ENCODE data around the gene IRF7.

IRF7 gene

DNA sequence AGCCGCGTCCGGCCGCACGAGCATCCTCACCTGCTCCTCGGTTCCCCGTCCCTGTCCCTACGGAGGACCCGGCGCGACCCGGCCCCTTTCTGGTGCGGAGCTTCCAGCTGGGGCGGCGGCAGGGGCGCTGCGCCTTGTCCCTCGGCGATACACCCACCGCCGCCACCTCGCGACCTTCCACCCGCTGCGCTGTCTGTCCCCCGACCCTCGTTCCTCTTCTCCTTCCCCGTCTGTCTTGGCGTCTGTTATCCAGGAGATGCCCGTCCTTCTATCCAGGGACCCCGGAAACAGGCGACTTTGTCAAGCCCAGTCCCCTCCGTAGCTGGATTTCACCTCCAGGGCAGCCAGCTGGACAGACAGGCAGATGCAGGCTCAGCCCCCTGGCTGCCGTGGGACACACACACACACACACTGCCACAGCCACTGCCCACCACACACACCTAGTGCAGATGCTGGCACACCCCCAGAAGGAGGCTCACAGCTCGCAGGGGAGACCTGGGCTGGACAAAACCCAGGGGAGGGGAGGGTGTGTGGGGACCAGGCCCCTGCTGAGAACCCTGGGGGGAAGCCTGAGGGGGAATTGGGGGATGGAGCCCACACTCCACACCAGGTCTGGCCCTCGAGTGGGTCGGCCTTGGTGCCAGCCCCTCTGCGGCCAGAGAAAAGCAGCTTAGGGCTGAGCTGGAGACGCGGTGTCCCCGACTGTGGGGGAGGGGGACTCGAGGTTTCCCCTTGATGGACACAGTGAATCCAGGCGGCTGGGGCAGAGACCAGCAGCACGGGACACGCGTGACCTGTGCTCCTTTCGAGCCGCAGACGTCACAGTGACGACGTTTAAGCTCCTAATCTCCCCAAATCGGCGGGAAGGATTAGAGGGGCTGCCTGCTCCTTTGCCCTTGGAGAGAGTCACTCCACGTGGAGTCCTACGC lies 22.1 kb upstream of the IRF7 start:
- ATAC-seq (replicated peaks; ENCODE audit: extremely low read depth, poor library complexity, severe bottlenecking) (no peak), DNase-seq (ENCODE audit: low spot score in 2 of 2) (no peak)
- Mint-ChIP-seq H3K4me3 (peak overlapping the region; percentile 58), H3K27ac (ENCODE audit: low read depth) (peak overlapping the region; percentile 52), H3K27me3 (peaks cover 18% of the 10 kb centered on the region), H3K4me1 (peaks cover 11% of the 10 kb centered on the region), H3K36me3 (ENCODE audit: insufficient read depth) (peaks cover 11% of the 10 kb centered on the region), H3K9me3 (no peaks in the 10 kb centered on the region)

DNA sequence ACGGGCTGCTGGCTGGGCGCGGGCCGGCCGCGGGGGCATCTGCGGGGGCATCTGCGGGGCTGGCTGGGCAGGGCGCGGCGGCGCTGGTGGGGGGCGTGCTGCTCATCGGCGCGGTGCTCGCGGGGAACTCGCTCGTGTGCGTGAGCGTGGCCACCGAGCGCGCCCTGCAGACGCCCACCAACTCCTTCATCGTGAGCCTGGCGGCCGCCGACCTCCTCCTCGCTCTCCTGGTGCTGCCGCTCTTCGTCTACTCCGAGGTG lies 21.5 kb upstream of the IRF7 start:
- DNase-seq (ENCODE audit: low spot score in 2 of 2) (no peak), ATAC-seq (replicated peaks; ENCODE audit: extremely low read depth, poor library complexity, severe bottlenecking) (no peak)
- Mint-ChIP-seq H3K9me3 (no peaks in the 10 kb centered on the region), H3K27me3 (peaks cover 18% of the 10 kb centered on the region), H3K4me3 (peak overlapping the region; percentile 58), H3K36me3 (ENCODE audit: insufficient read depth) (peaks cover 6% of the 10 kb centered on the region), H3K4me1 (peaks cover 11% of the 10 kb centered on the region), H3K27ac (ENCODE audit: low read depth) (peak overlapping the region; percentile 52)

DNA sequence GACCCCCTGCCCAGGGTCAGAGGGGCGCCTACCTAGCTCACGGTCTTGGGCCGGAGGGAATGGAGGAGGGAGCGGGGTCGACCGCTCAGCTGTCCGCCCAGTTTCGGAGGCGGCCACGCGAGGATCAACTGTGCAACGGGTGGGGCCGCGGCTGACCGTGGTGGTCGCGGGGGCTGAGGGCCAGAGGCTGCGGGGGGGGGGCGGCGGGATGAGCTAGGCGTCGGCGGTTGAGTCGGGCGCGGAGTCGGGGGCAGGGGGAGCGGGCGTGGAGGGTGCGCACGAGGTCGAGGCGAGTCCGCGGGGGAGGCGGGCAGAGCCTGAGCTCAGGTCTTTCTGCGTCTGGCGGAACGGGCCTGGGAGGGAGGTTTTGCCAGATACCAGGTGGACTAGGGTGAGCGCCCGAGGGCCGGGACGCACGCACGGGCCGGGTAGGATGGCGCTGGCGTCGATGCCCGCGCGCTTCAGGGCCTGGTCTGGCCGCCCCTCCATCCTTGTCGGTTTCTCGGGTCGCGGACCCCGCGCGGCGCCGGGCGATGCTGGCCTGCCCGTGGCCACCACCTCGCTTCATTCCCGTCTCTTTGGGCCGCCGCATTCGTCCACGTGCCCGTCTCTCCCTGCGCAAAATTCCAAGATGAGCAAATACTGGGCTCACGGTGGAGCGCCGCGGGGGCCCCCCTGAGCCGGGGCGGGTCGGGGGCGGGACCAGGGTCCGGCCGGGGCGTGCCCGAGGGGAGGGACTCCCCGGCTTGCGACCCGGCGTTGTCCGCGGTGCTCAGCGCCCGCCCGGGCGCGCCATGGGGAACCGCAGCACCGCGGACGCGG lies 21.0 kb upstream of the IRF7 start, which contains the start of gene DRD4:
TSS of gene DRD4 (plus strand) at position 759 of the 822 bp plus-strand sequence. CDS start at position 795, 36 bp downstream.
- peaks cover 5% of the 10 kb centered on the region for H3K36me3 Mint-ChIP-seq (ENCODE audit: insufficient read depth)
- H3K27ac Mint-ChIP-seq (ENCODE audit: low read depth), result peak within 1 kb of the TSS; percentile 52
- DNase-seq (ENCODE audit: low spot score in 2 of 2) (no peak), ATAC-seq (replicated peaks; ENCODE audit: extremely low read depth, poor library complexity, severe bottlenecking) (no peak)
- peaks cover 11% of the 10 kb centered on the region for H3K4me1 Mint-ChIP-seq
- H3K27me3 Mint-ChIP-seq, result peaks cover 18% of the 10 kb centered on the region
- H3K4me3 Mint-ChIP-seq, result peak within 1 kb of the TSS; percentile 58
- no peaks in the 10 kb centered on the region for H3K9me3 Mint-ChIP-seq

DNA sequence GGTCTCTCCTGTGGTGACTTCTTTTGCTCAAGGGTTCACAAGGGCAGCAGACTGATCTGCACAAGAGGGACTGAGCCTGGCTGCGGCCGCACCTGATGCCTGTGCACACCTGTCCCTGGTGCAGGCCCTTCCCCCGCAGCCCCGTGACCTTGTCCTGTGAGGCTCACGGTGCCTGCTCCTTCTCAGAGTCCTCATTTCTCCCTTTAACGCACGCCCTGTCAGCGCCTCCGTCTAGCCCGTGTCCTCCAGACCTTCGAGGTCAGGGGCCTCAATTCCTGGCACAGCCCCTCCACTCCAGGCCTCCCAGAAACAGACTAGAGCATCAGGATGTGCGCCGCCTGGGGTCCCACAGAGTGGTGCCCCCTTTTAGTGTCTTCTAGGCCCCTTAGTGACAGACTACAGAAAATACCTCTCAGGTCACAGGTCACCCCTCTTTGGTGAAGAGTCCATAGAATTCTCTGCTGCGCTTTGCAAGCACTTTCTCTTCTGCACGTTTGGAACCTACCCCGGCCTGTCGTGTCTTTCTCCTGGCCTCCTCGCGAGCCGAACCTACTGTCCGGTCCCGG lies 20.3 kb upstream of the IRF7 start:
- H3K4me3 Mint-ChIP-seq, result no peak overlapping the region
- ATAC-seq (replicated peaks; ENCODE audit: extremely low read depth, poor library complexity, severe bottlenecking) (no peak), DNase-seq (ENCODE audit: low spot score in 2 of 2) (no peak)
- peaks cover 4% of the 10 kb centered on the region for H3K36me3 Mint-ChIP-seq (ENCODE audit: insufficient read depth)
- peaks cover 11% of the 10 kb centered on the region for H3K4me1 Mint-ChIP-seq
- no peaks in the 10 kb centered on the region for H3K9me3 Mint-ChIP-seq
- no peak overlapping the region for H3K27ac Mint-ChIP-seq (ENCODE audit: low read depth)
- H3K27me3 Mint-ChIP-seq, result peaks cover 18% of the 10 kb centered on the region

DNA sequence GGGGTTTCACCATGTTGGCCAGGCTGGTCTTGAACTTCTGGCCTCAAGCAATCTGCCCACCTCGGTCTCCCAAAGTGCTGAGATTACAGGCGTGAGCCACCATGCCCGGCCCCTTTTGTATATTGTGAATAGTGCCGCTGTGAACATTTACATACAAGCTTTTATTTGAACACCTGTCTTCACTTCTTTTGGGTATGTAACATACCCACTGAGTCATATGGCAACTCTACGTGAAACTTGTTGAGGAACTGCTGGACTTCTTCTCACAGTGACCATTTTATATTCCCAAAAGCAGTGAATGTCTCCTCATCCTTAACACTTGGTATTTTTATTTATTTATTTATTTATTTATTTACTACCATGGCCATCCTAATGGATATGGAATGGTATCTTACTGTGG lies 15.1 kb upstream of the IRF7 start:
- ATAC-seq (replicated peaks; ENCODE audit: extremely low read depth, poor library complexity, severe bottlenecking) (no peak), DNase-seq (ENCODE audit: low spot score in 2 of 2) (no peak)
- Mint-ChIP-seq H3K27me3 (peaks cover 23% of the 10 kb centered on the region), H3K9me3 (no peaks in the 10 kb centered on the region), H3K36me3 (ENCODE audit: insufficient read depth) (peaks cover 12% of the 10 kb centered on the region), H3K4me3 (no peak overlapping the region), H3K27ac (ENCODE audit: low read depth) (no peak overlapping the region), H3K4me1 (peaks cover 22% of the 10 kb centered on the region)

DNA sequence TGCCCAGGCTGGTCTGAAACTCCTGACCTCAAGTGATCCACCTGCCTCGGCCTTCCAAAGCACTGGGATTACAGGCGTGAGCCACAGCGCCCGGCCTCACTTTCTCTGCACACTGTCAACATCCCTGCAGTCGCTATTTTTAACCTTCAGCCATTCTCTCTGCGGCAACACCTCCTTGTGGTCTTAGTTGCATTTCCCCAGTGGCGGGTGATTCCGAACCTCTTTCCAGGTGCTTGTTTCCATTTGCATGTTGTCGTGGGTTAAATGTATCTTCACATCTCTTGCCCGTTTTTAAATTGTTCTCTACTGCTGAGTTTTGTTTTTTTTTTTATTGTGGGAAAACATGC lies 13.5 kb upstream of the IRF7 start:
- Mint-ChIP-seq H3K9me3 (no peaks in the 10 kb centered on the region), H3K27me3 (peaks cover 23% of the 10 kb centered on the region), H3K27ac (ENCODE audit: low read depth) (peak overlapping the region; percentile 91), H3K36me3 (ENCODE audit: insufficient read depth) (peaks cover 12% of the 10 kb centered on the region), H3K4me3 (peak overlapping the region; percentile 66), H3K4me1 (peaks cover 22% of the 10 kb centered on the region)
- ATAC-seq (replicated peaks; ENCODE audit: extremely low read depth, poor library complexity, severe bottlenecking) (no peak), DNase-seq (ENCODE audit: low spot score in 2 of 2) (no peak)

DNA sequence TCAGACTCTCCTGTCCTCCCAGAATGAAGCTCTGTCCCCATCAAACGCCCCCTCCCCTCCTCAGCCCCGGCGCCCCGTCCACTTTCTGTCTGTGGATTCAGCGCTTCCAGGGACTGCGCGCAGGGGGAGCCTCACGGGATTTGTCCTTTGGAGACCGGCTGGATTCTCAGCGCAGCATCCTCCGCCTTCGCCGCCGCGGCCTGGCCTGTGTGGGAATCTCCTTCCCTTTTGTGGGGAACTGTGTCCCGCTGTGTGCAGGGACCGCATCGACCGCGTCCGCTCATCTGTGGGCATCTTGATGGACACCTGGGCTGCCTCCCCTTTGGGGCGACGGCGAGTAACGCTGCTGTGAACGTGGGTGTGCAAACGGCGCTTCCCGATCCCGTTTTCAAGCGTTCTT lies 12.3 kb upstream of the IRF7 start:
- no peak for ATAC-seq (replicated peaks; ENCODE audit: extremely low read depth, poor library complexity, severe bottlenecking)
- peak overlapping the region; percentile 66 for H3K4me3 Mint-ChIP-seq
- no peaks in the 10 kb centered on the region for H3K9me3 Mint-ChIP-seq
- H3K27ac Mint-ChIP-seq (ENCODE audit: low read depth), result peak overlapping the region; percentile 91
- peaks cover 22% of the 10 kb centered on the region for H3K4me1 Mint-ChIP-seq
- DNase-seq (ENCODE audit: low spot score in 2 of 2), result no peak
- peaks cover 16% of the 10 kb centered on the region for H3K36me3 Mint-ChIP-seq (ENCODE audit: insufficient read depth)
- peaks cover 30% of the 10 kb centered on the region for H3K27me3 Mint-ChIP-seq

DNA sequence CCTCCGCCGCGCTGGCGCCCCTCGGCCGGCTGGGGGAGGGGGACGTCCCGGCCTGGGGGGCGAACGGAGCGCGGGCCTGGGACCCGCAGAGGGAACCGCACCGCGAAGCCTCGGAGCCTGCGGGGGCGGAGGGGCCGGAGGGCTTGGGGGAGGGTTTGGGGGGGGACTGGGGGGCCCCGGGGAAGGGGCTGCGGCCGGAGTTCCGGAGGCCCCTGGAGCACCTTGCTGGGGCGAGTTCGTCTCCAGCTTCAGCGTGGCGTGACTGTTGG lies 11.5 kb upstream of the IRF7 start:
- no peaks in the 10 kb centered on the region for H3K9me3 Mint-ChIP-seq
- H3K4me3 Mint-ChIP-seq, result no peak overlapping the region
- H3K27me3 Mint-ChIP-seq, result peaks cover 32% of the 10 kb centered on the region
- no peak overlapping the region for H3K27ac Mint-ChIP-seq (ENCODE audit: low read depth)
- ATAC-seq (replicated peaks; ENCODE audit: extremely low read depth, poor library complexity, severe bottlenecking) (no peak), DNase-seq (ENCODE audit: low spot score in 2 of 2) (no peak)
- peaks cover 22% of the 10 kb centered on the region for H3K4me1 Mint-ChIP-seq
- H3K36me3 Mint-ChIP-seq (ENCODE audit: insufficient read depth), result peaks cover 15% of the 10 kb centered on the region

DNA sequence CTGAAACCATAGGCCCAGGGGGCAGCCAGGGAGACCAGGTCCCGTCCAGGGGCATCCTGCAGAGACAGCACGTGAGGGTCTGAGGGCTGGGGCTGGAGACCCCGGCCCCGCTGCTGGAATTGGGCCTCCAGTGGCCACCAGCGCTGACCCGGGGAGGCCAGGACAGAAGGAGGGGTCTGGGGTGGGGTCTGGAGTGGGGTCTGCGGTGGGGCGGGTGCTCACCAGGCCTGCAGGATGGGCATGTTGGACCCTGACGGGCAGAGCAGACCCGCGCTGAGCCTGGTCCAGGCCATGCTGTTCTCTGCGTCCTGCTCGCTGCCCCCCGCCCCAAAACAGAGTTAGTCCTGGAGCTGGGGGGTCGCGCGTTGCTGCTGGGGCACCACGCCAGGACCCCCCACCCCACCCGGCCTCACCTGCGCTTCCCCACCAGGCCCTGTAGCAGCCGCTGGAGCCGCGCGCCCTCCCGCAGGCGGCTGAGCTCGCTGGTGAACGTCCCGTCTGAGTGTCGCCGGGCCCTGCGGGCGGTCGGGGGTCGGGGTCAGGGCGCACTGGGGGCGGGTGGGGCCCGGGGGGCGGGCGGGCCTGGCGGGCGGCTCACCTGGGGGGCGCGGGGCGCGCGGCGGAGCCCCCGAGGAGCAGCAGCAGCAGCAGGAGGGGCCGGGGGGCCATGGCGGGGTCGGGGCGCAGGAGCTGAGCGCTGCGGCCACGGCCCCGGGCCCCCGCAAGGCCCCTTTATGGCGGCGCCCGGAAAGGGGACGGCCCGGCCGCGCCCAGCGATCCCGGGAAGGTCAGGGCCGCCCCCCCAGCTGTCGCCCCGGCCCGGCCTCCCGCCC lies 10.9 kb upstream of the IRF7 start, which contains the start of gene SCT:
TSS of gene SCT (minus strand) at position 707 of the 833 bp plus-strand sequence. CDS start at position 669, 38 bp downstream.
- H3K27ac Mint-ChIP-seq (ENCODE audit: low read depth), result peak within 1 kb of the TSS; percentile 91

DNA sequence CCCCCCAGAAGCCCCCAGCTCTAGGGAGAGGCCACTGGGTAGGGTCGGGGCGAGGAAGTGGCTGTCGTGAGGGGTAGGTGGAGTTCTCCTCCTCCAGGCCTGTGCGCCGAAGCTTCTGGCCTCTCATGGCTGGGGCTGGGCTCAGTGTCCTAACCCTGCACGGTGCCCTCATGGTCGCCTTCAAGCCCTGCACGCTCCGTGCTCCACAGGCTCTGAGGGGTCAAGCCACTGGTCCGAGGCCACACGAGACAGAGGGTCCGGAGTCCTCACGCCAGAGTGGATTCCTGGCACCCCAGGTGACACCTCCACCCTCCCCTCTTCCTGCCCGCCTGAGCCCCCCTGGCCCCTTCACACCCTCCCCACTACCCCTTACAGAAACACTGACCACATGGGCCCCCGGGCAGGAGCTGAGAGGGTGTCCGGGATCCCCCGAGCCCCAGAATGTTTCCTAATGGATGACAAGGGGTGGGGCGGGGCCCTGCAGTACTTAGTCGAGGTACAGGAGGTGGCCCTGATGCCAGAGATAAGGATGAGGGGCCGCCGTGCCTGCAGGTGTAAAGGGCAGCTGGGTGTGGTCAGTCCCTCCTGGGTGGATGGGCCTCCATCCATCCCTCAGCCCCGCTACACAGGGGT lies 10.0 kb upstream of the IRF7 start:
- DNase-seq (ENCODE audit: low spot score in 2 of 2) (no peak), ATAC-seq (replicated peaks; ENCODE audit: extremely low read depth, poor library complexity, severe bottlenecking) (no peak)
- H3K4me3 Mint-ChIP-seq, result no peak overlapping the region
- peaks cover 22% of the 10 kb centered on the region for H3K4me1 Mint-ChIP-seq
- no peak overlapping the region for H3K27ac Mint-ChIP-seq (ENCODE audit: low read depth)
- H3K9me3 Mint-ChIP-seq, result no peaks in the 10 kb centered on the region
- H3K27me3 Mint-ChIP-seq, result peaks cover 32% of the 10 kb centered on the region
- H3K36me3 Mint-ChIP-seq (ENCODE audit: insufficient read depth), result peaks cover 18% of the 10 kb centered on the region

More for the DNA sequence above, 10.9 kb upstream of the IRF7 start, which contains the start of gene SCT:
- peaks cover 32% of the 10 kb centered on the region for H3K27me3 Mint-ChIP-seq
- H3K36me3 Mint-ChIP-seq (ENCODE audit: insufficient read depth), result peaks cover 17% of the 10 kb centered on the region
- no peaks in the 10 kb centered on the region for H3K9me3 Mint-ChIP-seq
- peaks cover 22% of the 10 kb centered on the region for H3K4me1 Mint-ChIP-seq
- no peak for DNase-seq (ENCODE audit: low spot score in 2 of 2)
- peak within 1 kb of the TSS; percentile 66 for H3K4me3 Mint-ChIP-seq
- ATAC-seq (replicated peaks; ENCODE audit: extremely low read depth, poor library complexity, severe bottlenecking), result no peak

DNA sequence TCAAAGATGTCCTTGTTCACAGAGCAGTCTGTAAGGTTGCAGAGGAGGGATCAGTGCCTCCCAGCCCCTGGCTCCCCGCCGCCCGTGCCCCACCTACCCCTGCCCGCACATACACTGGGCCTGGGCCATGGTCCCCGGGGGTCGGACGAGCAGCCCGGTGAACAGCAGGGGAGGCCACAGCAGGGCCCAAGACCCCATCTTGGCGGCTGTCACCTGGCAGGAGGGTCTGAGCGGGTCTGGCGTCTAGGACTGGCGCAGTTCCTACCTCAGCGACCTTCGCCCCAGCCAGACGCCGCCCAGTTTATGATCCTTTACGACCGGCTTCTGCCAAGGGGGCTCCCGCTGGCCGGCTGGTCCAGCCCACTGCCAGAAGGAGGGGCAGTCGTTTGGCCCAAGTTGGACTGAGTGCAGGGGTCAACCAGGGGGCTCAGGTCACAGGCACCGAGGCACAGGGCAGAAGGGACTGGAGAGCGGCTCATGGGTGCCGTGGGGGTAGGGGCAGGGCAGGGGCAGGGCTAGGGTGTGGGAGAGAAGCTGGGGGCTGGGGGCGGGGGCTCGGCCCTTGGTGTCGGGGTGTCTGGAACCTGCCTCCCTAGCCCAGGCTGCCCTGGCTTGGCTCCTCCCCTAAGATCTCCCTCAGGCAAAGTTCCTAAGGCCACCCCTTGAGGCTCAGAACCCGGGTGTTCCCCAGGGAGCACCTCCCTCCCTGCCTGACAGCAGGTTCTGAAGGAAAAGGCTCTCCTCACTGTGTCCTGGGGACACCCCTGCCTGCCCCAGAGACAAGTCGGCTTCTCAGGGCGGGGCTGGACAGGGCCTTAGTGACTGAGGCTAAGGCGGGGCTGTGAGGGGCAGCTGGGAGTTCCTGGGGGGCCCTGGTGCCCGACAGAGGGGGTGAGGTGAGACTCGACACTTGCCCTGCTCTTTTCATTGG lies 9.2 kb upstream of the IRF7 start, which contains the start of gene CDHR5:
TSS of gene CDHR5 (minus strand) at position 251 of the 931 bp plus-strand sequence. CDS start at position 198, 53 bp downstream.
- peaks cover 18% of the 10 kb centered on the region for H3K36me3 Mint-ChIP-seq (ENCODE audit: insufficient read depth)
- DNase-seq (ENCODE audit: low spot score in 2 of 2) (no peak), ATAC-seq (replicated peaks; ENCODE audit: extremely low read depth, poor library complexity, severe bottlenecking) (no peak)
- H3K9me3 Mint-ChIP-seq, result no peaks in the 10 kb centered on the region
- H3K4me3 Mint-ChIP-seq, result no peak within 1 kb of the TSS
- peaks cover 22% of the 10 kb centered on the region for H3K4me1 Mint-ChIP-seq
- no peak within 1 kb of the TSS for H3K27ac Mint-ChIP-seq (ENCODE audit: low read depth)
- H3K27me3 Mint-ChIP-seq, result peaks cover 32% of the 10 kb centered on the region
